ENCODE data around the gene NMRK1. TPM values are rescaled to one million over a fixed set of nuclear protein-coding genes. Genes with fewer than 3 reads are reported as not detected.

Gene NMRK1
- total RNA-seq = 29.5 and 31.8 TPM in 2 replicates

GRCh38 chr9:75087824-75088645, at the start of gene NMRK1, which contains the start of gene OSTF1:
NMRK1 (minus strand) TSS chr9:75088155; CDS start chr9:75083115, 5,040 bp downstream.
OSTF1 (plus strand) TSS chr9:75088514; CDS start chr9:75088693, 179 bp downstream.

Other genes starting within 250 kb of the NMRK1 start
- gene TRPM6, start 200.2 kb downstream of the NMRK1 start, total RNA-seq = under 0.01 TPM in 2 replicates
- gene C9orf40, start 135.2 kb downstream of the NMRK1 start, total RNA-seq = 4.2 and 9.1 TPM in 2 replicates
- 31.2 and 43.6 TPM in 2 replicates for gene CARNMT1, start 59.9 kb downstream of the NMRK1 start, total RNA-seq
- 90.6 and 112 TPM in 2 replicates for gene OSTF1, start 359 bp upstream of the NMRK1 start, total RNA-seq

Measured in epithelial cell of umbilical artery (primary cell).